ENCODE results near the gene SCN4B.

The SCN4B gene

DNA sequence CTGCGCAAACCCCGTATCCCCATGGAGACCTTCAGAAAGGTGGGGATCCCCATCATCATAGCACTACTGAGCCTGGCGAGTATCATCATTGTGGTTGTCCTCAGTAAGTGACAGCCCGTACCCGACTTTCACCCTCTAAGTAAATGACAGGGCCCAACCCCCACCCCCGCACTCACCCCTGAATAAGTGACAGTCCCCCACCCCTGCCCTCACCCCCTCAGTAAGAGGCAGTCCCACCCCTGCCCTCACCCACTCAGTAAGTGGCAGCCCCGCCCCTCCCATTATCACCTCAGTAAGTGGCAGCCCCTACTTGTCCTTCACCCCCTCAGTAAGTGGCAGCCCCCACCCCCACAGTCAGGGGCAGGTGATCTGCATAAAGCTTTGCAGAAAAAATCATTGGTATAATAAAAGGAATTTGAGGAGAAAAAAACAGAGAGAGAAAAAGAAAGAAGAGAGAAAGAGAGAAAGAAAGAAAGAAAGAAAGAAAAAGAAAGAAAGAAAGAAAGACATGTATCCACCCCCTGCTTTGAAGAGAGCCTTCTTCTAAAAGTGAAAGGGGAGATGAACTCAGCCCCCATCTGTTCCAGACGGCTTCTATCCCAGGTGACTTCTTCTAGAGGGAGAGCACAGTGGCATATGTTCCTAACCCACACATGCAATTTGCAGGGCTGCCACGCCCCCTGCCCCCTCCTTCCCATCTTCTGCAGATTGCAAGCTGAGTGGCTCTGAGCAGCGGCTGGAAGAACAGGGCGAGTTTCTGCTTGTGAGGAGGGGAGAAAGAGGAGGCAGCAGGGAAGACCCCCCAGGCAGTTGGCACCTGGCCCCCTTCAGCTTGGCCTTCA is 53.4 kb downstream of the SCN4B start:
- no peak for DNase-seq

DNA sequence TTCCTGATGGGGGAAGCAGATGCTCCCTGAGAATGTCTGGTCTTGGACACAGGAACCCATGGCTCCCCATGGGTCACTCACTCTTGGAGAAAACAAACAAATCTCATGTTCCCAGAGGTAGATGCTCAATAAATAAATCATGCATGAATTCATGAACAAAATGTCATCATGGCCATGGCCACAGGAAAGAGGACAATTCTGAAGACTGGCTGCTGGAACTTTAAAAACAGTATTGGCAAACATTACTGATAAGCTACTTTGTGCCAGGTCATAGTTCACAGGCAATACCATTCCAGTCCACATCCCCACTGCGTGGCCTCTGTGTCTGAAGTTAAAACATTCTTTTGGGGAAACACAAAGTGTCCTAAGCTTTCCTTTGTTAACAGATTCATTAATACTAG is 56.7 kb downstream of the SCN4B start:
- DNase-seq, result no peak

DNA sequence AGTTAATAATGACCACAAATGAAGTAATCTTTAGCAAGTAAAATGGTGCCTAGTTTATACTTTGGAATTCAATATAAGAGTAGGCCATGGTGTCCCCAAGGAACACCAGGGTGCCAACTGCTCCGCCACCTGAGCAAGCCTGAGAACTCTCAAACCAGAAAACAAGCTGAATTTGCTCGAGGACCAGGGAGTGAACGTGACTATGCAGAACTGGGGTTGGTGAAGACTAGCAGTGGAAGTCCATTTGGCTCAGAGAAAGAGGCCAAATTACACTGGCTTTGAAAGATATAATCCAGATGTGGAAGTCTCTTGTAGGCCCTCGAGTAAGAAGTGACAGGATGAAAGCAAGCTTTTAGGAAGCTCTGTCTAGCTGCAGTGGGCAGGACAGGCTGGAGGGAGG is 57.1 kb downstream of the SCN4B start:
- no peak for DNase-seq

DNA sequence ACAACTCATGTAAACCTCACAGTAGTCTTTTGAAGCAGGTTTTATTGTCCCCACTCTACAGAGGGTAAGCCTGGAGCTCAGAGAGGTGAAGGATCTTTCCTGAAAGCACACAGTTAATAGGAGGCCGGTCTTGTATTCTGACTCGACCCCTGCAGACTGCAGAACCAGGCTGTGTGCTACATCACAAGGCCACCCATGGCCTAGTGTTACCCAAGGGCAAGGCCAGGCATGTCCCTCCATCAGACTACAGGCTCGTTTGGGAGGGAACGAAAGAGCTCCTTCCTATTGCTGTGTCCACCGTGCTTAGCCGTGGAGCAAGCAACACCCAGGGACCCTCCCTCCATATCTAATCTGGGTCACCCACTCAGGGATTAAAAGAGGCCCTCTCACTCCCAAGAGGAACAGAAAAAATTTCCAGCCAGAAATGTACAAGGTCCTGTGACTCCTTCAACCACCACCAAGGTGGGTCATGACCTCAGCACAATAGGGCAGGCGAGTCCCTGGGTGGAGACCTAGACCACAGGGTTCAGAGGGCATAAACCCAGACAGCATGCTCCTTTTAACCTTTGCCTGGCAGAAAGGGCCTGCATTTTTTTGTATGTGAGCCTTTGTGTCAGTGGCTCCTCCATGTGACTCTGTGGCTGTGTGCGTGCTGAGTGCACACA is 59.6 kb downstream of the SCN4B start:
- DNase-seq, result no peak

DNA sequence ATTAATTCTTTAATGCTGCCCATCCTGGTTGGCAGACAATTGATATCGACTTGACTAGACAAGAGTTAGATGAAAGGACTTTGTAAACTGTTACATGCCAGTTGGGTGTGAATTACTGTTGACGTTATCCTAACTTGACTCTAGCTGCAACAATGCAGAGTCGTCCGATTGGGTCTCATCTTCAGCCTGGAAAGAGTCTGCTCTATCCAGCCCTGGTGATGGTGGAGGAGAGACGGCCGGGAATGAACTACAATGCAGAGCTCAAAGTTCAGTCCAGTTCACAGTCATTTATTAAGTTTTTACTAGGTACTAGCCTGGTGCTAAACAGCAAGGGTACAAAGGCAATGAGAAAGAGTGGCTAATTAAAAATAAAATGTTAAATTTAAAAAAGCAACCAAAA is 60.9 kb downstream of the SCN4B start:
- no peak for DNase-seq

DNA sequence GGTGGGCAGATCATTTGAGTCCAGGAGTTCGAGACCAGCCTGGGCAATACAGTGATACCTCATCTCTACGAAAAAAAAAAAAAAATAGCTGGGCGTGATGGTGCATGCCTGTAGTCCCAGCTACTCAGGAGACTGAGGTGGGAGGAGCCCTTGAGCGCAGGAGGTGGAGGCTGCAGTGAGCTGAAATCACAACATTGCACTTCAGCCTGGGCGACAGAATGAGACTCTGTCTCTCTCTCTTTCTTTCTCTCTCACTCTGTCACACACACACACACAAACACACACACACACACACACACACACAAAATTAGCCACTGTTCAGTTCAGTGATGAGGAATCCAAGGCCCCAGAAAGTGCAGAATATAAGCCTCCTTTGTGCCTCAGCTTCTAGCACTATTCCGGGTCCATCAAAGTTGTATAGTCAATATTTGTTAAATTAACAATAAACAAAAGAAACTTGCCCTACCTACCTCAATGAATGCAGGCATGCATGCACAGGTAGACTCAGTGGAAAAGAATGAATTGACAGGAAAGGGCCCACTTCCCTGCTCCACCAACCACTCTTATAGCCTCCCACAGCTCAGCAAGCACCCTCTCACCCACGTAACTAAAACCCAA is 62.0 kb downstream of the SCN4B start:
- no peak for DNase-seq

DNA sequence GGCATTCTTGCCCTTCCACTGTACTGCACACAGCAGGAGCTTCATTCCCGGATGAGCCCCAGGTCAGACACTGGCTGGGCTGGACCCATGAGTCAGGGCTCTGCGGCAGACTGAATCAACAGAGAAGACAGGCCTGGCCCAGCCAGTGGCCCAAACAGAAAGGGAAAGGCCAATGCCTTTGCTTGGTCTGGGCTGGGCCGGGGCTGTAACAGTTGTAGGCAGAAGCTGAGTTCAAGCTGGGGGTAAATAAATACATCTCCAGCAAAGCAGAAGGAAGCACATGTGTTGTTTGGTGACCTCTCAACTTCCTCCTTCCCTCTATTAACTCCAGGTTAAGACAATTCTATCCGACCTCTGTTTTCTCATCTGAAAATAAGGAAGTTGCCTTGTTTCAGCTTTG is 64.1 kb downstream of the SCN4B start:
- DNase-seq, result no peak

DNA sequence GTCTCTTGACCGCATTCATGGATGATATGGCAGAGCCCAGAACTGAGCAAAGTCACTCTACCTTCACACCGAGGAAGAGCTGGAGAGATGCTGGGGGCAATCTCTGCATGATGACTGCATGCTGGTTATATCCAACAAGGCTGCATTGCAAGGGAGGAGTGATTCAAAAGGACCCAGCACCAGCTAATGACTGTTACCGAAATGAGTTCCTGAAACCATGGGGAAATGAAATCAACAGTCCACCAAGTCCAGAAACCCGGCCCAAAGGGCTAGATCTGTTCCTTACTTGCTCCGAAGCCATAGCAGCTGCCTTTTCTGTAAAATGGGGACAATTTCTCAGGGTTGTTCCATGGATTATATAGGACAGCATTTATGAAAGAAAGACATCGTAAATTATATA is 64.7 kb downstream of the SCN4B start:
- no peak for DNase-seq

DNA sequence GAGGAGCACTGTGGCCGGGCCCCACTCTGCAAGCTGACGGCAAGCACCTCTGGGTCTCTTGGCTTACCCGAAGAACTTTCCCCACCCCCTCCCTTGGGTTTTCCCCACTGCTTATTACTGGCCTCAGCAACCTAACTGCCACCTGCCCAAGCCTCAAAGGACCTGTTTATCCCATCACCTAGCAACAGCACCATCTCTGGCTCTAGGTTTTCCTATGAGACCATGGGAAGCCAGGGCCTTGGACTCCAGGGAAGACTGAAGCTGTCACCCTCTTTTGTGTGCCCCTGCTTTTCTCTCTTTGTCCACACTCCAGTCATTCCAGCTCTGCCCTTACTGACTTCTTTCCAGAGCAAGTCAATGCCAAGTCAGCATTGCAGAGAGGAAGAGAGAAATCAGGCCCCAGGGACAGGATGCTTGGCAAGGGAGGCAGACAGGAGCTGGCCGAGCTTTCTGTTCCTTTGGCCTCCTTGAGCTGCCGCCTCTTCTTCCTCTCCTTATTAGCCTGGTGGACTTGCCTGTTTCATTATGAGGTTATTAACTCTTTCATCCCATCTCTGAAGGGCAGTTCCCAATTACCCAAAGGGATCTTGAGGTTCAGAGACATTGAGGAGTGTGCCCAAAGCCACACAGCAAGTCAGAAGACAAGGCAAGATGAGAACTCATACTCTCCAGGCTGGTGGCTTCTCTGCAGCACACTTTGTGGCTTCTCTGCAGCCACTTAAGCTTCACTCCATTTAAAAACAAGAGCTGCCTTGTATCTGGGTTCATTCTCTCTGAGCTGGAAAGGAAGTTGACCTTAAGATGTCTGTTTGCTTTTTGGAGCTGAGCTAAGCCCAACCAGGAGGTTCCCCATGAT is 65.5 kb downstream of the SCN4B start, which contains the start of gene SMIM35:
SMIM35 (minus strand) TSS at position 51 of the 856 bp plus-strand sequence. CDS start 206 bp downstream, outside the sequence.
- DNase-seq, result no peak

DNA sequence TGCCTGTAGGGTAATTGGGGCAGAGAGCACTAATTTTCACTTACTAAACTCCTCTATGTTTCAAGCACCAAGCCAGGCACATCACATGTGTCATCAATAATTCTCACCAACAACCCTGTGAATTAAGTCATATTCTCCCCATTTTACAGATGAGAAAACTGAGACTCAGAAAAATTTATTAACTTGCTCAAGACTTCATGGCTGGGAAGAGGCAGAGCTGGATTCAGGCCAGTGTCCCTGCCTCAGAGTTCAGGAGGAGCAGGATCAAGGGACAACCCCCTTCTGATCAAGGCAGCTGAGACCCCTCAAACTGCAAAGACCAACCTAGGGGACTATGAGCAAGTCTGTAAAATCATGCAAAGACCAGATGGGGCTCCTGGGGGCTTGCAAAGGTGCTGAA is 68.0 kb downstream of the SCN4B start:
- DNase-seq, result no peak

DNA sequence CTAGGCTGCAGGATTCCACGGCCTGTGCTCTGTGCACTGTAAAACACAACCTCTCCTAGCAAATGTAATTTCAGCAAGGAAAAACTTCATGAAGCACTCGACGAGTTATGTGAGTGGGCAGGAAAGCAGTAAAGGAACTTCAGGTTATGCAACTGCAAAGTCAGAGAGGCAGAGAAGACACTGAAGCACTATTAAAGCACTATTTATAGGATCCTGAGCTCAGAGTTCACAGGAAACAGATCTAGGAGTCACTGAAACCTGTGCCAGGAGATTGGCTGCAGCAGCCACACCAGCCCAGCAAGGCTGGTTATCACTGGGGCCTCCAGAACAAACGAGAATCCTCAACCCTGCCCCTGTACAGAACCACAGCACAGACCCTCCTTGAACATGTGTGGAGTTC is 68.4 kb downstream of the SCN4B start:
- DNase-seq, result peak in 1 of 2 donors; percentile 26
